ENCODE data around the gene XKRX. TPM values are rescaled to one million over a fixed set of nuclear protein-coding genes. Genes with fewer than 3 reads are reported as not detected.

XKRX gene
- 0.24 and 1.1 TPM in 2 replicates for total RNA-seq

GRCh38 chrX:100928660-100929613 lies at the start of gene XKRX:
XKRX (minus strand) TSS chrX:100928917; CDS start chrX:100928304, 613 bp downstream.

GRCh38 chrX:100969408-100969807 lies 40.7 kb upstream of the XKRX start, which contains the start of gene ARL13A:
ARL13A (plus strand) TSS chrX:100969708; CDS start chrX:100973690, 3,982 bp downstream.

GRCh38 chrX:100874325-100874724 lies 54.4 kb downstream of the XKRX start, which contains the start of gene NOX1:
NOX1 (minus strand) TSS chrX:100874359; CDS start chrX:100874139, 220 bp downstream.

Other genes with a start within 250 kb of the XKRX start
- under 0.01 and 1.9 TPM in 2 replicates for gene SYTL4, start 196.8 kb downstream of the XKRX start, total RNA-seq
- 11.7 and 19.0 TPM in 2 replicates for gene CSTF2, start 108.5 kb downstream of the XKRX start, total RNA-seq
- 0.21 TPM in 1 of 2 replicates, not detected in the other for gene NOX1, start 54.6 kb downstream of the XKRX start, total RNA-seq
- not detected in 2 replicates for gene ARL13A, start 40.8 kb upstream of the XKRX start, total RNA-seq
- gene TRMT2B, start 123.2 kb upstream of the XKRX start, total RNA-seq: 7.5 and 10.8 TPM in 2 replicates
- gene TMEM35A, start 150.0 kb upstream of the XKRX start, total RNA-seq: not detected in 2 replicates
- gene CENPI, start 169.3 kb upstream of the XKRX start, total RNA-seq: 1.7 and 3.9 TPM in 2 replicates

Measured in tracheal epithelial cell (primary cell).